ENCODE data around the gene DOK4.

GRCh38 chr16:57471852-57472664 is 14.2 kb downstream of the DOK4 start:
- TF ChIP-seq, protein P1, sequence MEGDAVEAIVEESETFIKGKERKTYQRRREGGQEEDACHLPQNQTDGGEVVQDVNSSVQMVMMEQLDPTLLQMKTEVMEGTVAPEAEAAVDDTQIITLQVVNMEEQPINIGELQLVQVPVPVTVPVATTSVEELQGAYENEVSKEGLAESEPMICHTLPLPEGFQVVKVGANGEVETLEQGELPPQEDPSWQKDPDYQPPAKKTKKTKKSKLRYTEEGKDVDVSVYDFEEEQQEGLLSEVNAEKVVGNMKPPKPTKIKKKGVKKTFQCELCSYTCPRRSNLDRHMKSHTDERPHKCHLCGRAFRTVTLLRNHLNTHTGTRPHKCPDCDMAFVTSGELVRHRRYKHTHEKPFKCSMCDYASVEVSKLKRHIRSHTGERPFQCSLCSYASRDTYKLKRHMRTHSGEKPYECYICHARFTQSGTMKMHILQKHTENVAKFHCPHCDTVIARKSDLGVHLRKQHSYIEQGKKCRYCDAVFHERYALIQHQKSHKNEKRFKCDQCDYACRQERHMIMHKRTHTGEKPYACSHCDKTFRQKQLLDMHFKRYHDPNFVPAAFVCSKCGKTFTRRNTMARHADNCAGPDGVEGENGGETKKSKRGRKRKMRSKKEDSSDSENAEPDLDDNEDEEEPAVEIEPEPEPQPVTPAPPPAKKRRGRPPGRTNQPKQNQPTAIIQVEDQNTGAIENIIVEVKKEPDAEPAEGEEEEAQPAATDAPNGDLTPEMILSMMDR (IDR thresholded peaks at IDR 0.05; ENCODE audit: insufficient read depth, low read length), result no peak
- TF ChIP-seq GABPA (IDR thresholded peaks at IDR 0.05; ENCODE audit: low read depth) (no peak), POLR2AphosphoS5 (IDR thresholded peaks at IDR 0.05; ENCODE audit: low read depth) (no peak; the same call in 1 of the 2 replicates)
- TF ChIP-seq, protein P2, sequence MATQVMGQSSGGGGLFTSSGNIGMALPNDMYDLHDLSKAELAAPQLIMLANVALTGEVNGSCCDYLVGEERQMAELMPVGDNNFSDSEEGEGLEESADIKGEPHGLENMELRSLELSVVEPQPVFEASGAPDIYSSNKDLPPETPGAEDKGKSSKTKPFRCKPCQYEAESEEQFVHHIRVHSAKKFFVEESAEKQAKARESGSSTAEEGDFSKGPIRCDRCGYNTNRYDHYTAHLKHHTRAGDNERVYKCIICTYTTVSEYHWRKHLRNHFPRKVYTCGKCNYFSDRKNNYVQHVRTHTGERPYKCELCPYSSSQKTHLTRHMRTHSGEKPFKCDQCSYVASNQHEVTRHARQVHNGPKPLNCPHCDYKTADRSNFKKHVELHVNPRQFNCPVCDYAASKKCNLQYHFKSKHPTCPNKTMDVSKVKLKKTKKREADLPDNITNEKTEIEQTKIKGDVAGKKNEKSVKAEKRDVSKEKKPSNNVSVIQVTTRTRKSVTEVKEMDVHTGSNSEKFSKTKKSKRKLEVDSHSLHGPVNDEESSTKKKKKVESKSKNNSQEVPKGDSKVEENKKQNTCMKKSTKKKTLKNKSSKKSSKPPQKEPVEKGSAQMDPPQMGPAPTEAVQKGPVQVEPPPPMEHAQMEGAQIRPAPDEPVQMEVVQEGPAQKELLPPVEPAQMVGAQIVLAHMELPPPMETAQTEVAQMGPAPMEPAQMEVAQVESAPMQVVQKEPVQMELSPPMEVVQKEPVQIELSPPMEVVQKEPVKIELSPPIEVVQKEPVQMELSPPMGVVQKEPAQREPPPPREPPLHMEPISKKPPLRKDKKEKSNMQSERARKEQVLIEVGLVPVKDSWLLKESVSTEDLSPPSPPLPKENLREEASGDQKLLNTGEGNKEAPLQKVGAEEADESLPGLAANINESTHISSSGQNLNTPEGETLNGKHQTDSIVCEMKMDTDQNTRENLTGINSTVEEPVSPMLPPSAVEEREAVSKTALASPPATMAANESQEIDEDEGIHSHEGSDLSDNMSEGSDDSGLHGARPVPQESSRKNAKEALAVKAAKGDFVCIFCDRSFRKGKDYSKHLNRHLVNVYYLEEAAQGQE (IDR thresholded peaks at IDR 0.05; ENCODE audit: insufficient replicate concordance, low read depth), result no peak
